ENCODE measurements around the gene VPS41.
"Not testable (repeated sequence)": the region's sequence is repeated elsewhere in the genome, so short reads cannot be mapped to it uniquely, and the experiment has no call there.

The VPS41 gene

DNA sequence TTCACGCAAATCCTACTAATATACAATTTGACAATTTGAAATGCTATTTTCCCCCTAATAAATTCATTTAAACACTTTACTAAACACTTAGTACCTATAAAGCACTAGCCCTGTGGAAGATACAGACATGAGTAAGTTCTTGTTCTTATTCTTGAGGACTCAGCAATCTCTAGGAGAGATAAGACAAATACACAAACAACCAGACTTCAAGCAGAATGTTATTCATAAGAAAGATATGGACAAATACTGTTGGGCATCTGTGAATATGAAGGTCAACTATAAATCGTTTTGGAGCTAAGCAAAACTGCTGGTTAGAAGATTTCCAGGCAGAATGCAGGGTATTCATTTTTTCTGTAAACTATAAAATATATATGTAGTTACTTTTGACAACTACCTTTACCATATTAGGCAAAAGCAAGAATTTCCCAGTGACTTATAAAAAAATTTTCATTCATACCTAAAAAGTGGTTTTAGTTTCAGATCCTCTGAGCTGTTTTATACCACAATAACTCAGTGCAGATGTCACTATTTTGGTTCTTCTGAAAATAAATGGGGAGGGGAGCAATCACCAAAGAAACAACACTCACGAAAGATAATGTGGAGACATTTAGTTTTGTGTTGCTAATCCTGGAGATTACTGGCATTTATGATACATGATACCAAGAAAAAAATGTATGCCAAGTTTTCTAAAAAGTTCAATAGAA lies 3.8 kb downstream of the VPS41 start:
- peak; percentile 32 for DNase-seq

GRCh38 chr7:38903057-38903456 lies 5.9 kb downstream of the VPS41 start:
- DNase-seq: no peak

GRCh38 chr7:38902449-38902848 lies 6.5 kb downstream of the VPS41 start:
- DNase-seq: no peak

DNA sequence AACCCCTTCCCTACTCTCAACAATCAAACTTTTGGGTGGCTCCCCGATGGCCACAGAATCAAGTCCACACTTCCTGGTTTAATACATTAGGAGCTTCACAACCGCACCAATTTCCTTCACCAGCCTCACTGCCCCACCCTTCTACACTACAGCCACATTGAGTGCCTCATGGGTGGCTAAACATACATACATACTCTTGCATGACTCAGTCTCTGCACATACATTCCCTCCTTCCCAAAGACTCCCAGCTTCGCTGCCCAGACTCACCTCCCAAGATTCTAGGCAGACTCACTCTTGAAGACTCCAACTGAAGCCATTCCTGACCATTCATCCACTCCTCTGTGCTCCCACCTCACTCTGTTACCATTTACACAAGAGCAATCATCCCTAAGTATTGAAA lies 15.9 kb downstream of the VPS41 start:
- DNase-seq: no peak

DNA sequence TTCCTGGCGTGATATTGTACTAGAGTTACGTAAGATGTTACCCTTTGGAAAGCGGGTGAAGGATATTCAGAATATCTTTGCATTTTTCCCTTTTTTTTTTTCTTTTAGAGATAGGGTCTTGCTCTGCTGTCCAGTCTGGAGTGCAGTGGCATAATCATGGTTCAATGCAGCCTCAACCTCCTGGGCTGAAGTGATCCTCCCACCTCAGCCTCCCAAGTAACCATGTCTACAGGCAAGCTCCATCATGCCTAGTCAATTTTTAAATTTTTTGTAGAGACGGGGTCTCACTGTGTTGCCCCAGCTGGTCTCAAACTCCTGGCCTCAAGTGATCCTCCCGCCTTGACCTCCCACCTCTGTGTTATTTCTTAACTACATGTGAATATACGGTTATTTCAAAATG lies 18.4 kb downstream of the VPS41 start:
- DNase-seq: no peak

- DNase-seq: no peak
Measured at GRCh38 chr7:38889872-38890432, 19.0 kb downstream of the VPS41 start.

GRCh38 chr7:38889079-38889478 lies 19.9 kb downstream of the VPS41 start:
- DNase-seq: no peak

DNA sequence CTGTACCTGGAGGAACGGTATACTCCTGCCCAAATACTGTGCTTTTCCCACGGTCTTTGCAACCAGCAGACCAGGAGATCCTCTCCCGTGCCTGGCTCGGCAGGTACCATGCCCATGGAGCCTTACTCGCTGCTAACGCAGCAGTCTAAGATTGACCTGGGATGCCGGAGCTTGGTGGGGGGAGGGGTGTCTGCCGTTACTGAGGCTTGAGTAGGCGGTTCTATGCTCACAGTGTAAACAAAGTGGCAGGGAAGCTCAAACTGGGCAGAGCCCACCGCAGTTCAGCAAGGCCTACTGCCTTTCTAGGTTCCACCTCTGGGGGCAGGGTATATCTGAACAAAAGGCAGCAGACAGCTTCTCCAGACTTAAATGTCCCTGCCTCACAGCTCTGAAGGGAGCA lies 22.7 kb downstream of the VPS41 start:
- no peak for DNase-seq

GRCh38 chr7:38883706-38884105 lies 25.3 kb downstream of the VPS41 start:
- no peak for DNase-seq

DNA sequence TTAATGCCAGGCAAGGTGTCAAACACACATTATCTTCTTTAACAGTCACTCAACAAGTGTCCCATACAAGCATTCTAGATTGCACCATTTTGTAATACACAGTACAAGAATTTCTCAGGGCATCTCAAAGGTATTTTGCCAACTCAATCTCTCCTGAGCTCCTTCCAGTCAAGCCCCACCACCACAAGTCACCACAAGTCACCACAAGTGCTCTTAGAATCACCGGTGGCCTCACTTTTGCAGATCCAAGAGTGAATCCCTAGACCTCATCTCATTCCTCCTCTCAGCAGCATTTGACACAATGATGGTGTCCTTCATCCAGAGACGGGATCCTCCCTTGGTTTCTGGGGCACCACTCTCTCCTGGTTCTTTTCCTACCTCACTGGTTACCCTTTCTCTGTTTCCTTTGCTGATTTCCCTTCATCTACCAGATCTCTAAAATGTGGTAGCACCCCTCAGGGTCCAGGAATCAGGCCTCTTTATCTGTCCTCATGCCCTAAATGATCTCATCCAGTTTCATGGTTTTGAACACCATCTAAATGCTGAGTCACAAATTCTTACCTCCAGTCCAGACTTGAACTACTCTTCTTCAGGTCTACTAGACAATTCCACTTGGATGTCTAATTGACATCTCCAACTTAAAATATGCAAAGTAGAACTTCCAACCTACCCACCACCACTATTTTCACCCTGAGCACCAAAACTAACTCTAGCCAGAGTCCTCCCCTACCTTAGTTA lies 26.9 kb downstream of the VPS41 start:
- peak; percentile 10 for DNase-seq

DNA sequence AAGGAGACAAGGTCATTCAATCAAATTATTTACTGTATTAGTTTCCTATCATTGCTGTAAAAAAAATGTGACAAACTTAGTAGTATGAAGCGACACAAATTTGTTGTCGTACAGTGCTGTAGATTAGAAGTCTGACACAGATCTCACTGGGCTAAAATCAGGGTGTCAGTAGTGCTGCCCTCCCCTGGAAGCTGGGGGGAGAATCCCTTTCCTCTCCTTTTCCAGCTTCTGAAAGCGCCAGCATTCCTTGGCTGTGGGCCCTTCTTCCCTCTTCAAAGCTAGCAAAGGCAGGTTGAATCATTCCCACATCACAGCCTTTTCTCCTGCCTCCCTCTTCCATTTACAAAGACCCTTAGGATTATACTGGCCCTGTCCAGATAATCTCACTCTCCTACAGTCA lies 28.0 kb downstream of the VPS41 start:
- DNase-seq: no peak

DNA sequence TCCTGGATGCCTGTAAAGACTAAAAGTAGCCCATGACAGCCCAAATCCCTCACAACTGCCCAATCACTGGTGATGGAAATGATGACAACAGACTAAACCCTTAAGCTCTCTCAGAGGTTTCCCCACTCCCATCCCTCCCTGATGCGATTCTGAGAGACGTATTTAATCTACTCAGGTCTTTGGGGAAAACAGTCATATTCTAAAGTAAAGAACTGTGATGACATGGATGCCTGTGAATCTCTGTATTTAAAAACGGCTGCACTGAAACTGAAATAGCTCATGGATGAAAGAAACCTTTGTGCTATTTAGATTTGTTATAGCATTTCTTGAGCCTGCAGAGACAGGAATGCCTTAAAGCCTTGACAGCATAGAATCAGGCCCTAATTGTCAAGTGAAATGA lies 28.5 kb downstream of the VPS41 start:
- DNase-seq: no peak

DNA sequence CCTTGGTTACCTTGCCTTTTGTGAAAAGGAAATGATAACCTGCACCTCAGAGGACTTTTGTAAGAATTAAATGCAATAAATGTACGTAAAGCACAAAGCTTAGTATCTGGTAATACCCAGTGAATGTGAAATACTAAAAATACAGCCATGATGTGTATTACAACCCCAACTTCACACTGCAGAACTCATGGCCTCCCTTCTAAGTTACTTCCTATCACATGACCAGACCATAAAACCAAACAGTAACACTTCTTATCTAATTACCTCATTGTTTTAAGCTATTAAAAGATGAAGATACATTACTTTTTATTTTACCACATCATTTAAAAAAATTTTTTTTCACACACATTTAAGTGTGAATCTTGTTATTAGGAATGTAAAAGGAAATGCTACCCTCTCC lies 29.0 kb downstream of the VPS41 start:
- no peak for DNase-seq

DNA sequence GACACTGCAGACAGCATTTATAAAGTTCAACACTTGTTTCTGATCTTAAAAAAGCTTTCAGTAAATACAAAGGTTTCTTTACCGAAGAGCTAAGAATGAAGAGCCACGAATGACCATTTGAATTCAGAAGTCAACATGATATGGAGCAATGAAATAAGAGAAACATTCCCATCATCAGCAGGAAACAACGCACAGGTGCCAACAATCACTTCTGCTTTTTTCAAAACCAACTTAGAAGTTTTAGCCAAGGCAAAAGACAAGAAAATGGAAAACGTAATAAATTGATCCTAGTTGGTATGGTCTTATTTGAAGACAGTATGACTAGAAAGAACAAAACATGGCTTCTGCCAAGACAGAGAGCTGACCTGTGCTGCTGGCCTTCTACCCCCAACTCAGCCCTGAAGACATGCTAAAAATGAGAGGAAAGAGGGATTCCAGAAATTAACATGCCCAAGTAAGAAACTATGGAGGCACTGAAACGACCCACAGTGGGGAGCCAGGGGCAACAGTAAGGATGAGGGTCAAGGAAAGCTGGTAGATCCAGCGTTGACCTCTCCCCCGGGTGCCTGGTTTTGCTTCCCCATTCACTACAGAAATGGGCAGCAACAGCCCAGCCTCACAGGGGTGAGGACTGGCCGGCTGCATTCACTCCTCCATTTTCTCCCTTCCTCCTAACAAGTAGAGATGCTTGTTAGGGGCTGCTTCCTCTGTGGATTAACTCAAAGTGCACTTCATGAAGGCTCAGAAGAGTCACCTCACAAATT lies 30.1 kb downstream of the VPS41 start:
- DNase-seq: no peak

DNA sequence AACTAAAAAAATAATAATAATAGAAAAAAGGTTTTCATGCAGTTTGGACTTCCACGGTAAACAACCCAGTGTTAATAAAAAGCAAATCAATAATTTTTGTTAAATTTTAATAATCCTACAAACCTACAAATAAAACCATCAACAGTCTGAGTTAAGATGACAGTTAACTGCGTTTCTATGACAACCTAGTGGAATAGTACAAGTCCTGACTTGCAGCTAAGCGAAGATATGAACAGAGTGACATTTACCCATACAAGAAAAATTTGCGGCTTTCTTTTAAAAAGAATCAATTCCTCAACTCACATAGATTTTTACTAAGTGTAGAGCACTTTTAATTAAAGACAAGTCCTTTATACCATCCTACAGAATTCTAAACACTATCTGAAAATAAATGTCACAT lies 35.6 kb downstream of the VPS41 start:
- DNase-seq: no peak

DNA sequence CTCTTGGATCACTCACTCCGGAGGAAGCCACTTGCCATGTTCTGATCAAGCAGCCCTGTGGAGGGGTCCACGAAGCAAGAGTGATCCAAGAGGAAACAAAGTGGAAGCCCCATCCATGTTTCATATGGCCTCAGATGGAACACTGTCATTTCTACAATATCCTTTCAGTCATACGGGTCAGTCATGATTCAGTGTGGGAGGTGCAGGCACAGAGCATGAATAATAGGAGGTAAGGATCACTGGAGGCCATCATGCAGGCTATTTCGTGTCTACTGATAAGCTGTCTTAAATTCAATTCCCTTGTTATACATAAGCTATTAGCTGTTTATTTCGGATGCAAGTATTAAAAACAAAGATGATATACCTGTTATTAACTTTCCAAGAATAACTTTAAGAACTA lies 36.8 kb downstream of the VPS41 start:
- no peak for DNase-seq

DNA sequence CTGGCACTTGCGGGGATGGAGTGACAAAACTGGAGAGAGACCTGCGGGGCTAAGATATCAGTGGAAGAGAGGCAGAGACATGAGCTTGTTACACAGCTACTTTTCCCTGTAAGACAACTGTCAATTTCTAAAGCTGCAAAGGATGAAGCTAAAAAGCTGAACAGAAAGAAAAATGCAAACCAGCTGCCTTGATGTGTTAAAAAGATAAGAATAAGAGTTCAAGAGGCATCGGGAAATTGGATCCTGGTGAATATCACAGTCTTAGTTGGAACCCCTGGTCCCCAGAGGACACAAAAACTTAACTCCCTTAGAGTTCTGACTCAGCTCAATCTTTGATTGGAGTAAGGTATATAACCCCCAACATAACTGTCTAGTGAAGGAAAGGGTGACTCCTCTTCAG lies 38.8 kb downstream of the VPS41 start:
- DNase-seq: no peak

DNA sequence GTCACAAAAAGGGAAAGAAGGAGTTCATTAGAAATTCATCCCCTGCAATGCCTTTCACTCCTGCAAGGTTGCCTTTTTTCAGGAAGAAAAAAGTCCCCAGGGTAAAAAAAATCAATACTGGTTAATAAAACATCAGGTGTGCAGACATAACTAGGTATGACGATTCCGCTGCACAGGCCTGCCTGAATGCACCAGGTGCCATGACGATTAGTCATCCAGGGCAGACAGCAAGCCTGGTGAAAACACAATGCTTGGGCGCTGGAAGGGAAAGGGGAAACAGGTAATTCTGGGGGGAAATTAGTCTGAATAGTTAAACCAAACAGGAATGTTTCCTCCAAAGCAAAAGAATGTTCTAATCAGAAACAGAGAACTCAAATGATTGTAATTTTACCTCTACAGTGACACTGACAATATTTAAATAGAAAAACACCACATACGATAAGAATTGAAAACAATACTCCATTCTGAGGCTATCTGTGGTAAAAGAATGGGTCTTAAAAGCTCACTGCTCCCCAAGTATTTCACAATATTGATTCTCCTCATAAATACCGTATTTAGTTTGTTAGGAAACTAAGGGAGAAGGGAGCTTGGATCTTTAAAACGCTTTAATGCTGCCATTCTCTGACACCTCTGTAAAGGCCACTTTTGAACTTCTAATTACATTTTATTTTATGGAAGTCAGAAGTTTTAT lies 45.2 kb downstream of the VPS41 start:
- DNase-seq: no peak

GRCh38 chr7:38862666-38863065 lies 46.3 kb downstream of the VPS41 start:
- no peak for DNase-seq

DNA sequence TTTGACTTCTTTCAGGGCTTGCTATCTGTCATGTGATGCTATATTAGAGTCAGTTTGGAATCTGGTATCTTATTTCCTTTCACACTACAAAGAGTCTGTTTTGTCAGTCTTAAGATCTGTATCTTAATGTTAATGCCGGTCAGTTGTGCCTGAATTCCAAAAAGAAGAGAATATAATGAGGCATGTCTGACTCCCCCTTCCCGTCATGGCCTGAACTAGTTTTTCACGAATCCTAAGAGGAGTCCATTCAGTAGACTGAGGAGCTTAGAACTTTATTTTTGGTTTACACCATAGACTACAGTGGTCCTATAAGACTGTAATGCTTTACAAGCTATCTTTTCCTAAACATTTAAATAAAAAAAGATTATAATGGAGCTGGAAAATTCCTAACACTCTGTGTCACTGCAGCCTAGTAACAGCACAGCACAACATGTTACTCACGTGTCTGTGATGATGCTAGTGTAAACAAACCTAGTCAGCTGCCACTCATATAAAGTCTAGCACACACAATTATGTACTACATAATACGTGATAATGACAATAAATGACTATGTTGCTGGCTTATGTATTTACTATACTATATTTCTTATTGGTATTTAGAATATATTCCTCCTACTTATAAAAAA lies 50.6 kb downstream of the VPS41 start:
- DNase-seq: no peak

- DNase-seq: no peak
Measured at GRCh38 chr7:38855867-38856266, 53.1 kb downstream of the VPS41 start.

DNA sequence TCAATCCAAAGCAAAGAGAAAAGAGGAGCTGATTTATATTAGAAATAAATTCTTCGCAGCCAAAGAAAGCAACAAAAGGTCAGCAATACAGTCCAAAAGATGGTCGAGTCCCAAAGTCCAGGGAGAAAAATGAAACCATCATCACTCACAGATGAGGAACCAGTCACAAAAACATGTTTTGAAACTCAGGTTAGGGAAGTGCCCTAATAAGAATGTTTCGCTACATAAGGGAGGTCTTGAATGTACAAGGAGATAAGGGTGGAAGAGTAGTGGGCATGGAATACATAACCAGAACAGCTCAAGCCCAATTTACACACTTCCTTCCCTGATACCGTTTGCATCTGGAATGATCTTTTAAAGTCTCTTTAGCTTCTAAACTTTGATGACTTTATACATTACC lies 53.6 kb downstream of the VPS41 start:
- DNase-seq: no peak

DNA sequence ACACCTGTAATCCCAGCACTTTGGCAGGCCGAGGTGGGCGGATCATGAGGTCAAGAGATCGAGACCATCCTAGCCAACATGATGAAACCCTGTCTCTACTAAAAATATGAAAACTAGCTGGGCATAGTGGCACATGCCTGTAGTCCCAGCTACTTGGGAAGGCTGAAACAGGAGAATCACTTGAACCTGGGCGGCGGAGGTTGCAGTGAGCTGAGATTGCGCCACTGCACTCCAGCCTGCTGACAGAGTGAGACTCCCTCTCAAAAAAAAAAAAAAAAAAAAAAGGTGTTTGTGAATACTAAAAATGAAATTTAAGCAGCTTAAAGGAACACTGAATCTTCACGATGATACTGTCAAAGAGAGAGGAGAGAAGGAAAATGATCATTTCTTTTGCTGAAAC lies 54.0 kb downstream of the VPS41 start:
- not testable (repeated sequence) for DNase-seq

All from activated CD4-positive, alpha-beta T cell treated with anti-CD3 and anti-CD28 coated beads, Interleukin-10, Interleukin-2, amounts not matched to agents 100 ng/mL and 50 ng/mL, durations not matched to agents 16 hours and 8 hours (primary cell).